GM19452 (cell line): ENCODE measurements around the gene OBSCN.

Experiments
- ATAC-seq: cut with Tn5 transposase; IDR thresholded peaks from one replicate; pipeline ENCODE4 v1.9.1; 2021; ENCODE audit not compliant: unreplicated experiment

The OBSCN gene

DNA sequence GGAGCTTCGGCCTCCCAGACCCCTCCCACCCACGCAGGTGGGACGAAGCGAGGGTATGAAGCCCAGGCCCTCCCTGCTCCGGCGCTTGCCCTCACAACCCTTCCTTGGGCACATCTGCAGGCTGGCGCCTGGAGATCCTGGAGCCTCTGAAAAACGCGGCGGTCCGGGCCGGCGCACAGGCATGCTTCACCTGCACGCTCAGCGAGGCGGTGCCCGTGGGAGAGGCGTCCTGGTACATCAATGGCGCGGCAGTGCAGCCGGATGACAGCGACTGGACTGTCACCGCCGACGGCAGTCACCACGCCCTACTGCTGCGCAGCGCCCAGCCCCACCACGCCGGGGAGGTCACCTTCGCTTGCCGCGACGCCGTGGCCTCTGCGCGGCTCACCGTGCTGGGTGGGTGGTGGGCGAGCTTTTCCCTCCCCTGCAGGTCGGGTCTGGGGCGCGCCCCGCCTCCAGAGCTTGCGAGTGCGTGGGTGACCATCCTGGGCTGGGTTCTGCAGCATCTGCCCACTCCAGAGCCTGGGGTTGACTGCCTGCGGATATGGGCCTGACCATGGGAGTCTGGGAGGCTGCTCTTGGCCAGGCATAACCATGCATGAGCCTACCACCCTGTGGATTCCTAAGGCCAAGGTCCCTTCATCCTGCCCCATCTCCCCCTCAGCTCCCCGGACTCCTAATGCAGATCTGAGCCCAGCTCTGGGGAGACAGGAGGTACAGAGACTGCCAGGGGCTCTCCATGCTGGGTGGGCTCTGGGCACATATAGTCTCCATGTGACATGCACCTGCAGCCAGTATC lies 108.9 kb downstream of the OBSCN start:
- no peak for ATAC-seq

DNA sequence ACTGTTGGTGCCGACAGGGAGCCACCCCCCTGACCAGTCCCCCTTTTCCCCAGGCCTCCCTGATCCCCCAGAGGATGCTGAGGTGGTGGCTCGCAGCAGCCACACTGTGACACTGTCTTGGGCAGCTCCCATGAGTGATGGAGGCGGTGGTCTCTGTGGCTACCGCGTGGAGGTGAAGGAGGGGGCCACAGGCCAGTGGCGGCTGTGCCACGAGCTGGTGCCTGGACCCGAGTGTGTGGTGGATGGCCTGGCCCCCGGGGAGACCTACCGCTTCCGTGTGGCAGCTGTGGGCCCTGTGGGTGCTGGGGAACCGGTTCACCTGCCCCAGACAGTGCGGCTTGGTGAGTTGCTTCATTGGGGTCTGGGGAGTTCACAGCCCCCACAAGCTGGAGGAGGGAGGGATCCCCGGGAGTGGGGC lies 109.6 kb downstream of the OBSCN start:
- ATAC-seq: no peak

DNA sequence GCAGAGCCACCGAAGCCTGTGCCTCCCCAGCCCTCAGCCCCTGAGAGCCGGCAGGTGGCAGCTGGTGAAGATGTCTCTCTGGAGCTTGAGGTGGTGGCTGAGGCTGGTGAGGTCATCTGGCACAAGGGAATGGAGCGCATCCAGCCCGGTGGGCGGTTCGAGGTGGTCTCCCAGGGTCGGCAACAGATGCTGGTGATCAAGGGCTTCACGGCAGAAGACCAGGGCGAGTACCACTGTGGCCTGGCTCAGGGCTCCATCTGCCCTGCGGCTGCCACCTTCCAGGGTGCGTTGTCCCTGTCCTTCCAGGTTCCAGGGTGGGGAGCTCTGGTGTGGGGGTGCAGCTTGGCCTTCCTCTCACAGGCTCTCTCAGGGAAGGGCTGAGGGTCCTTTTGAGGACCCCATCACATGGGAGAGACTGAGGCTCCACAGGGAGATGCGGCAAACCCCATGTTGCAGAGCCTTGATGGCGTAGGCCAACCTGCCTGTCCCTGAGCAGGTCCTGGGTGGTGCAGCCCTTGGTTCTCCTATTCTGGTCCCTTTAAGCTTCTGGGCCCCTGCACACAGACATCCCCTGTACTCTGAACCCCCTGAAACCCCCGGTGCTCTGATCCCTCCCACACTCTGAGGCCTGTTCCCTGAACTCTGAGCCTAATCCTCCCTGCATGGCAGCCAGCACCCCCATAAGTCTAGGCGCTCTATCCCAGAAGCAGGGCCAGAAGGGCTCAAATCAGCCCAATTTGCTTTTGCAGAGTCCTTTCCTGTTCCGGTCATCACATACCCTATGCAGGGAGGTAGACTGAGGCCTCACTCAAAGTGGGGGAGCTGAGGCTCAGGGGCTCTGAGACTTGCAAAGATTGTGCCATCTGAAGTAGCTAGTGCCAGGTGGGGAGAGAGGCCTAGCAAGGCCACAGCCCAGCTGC lies 110.3 kb downstream of the OBSCN start:
- no peak for ATAC-seq

DNA sequence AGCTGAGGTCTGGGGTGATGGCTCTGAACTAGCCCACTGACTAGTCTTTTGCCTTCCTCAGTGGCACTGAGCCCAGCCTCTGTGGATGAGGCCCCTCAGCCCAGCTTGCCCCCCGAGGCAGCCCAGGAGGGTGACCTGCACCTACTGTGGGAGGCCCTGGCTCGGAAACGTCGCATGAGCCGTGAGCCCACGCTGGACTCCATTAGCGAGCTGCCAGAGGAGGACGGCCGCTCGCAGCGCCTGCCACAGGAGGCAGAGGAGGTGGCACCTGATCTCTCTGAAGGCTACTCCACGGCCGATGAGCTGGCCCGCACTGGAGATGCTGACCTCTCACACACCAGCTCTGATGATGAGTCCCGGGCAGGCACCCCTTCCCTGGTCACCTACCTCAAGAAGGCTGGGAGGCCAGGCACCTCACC lies 111.0 kb downstream of the OBSCN start:
- no peak for ATAC-seq

GRCh38 chr1:228319352-228320088 lies 111.7 kb downstream of the OBSCN start:
- no peak for ATAC-seq

DNA sequence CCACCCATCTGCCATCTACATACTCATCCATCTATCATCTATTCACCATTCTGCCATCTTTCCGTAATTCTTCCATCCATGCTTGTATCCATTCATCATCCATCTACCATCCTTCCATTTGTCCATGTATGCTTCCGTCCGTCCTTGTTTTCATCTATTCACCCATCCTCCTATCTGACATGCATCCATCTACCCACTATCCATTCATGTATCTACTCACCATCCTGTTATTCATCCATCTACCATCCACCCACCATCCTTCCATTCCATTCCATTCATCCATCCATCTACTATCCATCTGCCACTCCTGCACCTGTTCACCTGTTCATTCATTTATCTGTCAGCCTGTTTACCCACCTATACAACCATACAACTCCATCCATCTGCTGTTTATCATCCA lies 112.5 kb downstream of the OBSCN start:
- ATAC-seq: no peak

DNA sequence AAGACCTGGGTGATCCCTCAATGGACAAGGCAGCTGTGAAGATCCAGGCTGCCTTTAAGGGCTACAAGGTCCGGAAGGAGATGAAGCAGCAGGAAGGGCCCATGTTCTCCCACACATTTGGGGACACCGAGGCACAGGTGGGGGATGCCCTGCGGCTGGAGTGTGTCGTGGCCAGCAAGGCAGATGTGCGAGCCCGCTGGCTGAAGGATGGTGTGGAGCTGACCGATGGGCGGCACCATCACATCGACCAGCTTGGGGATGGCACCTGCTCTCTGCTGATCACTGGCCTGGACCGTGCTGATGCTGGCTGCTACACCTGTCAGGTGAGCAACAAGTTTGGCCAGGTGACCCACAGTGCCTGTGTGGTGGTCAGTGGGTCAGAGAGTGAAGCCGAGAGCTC lies 113.6 kb downstream of the OBSCN start:
- no peak for ATAC-seq

DNA sequence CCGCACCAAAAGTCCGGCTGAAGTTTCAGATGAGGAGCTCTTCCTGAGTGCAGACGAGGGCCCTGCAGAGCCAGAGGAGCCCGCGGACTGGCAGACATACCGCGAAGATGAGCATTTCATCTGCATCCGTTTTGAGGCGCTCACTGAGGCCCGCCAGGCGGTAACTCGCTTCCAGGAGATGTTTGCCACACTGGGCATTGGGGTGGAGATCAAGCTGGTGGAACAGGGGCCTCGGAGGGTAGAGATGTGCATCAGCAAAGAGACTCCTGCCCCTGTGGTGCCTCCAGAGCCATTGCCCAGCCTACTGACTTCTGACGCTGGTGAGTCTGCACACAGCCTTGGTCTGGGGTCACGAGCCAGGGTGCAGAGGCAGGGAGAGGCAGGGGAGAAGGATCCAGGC lies 114.1 kb downstream of the OBSCN start:
- no peak for ATAC-seq

- ATAC-seq: no peak
Measured at GRCh38 chr1:228323401-228323800, 115.6 kb downstream of the OBSCN start.

DNA sequence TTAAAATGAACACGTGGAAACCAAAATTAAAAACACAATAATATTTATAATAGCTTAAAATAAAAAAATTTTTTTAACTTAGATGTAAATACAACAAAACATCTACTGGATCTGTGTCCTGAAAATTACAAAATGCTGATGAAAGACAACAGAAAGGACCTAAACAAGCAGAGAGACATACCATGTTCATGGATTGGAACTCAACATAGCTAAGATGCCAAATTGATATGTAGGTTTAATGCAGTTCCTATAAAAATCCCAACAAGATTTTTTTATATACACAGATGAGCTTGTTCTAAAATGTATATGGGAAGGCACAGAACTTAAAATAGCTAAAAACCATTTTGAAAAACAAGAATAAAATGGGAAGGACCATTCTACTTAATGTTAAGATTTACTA lies 117.4 kb downstream of the OBSCN start:
- ATAC-seq: no peak

DNA sequence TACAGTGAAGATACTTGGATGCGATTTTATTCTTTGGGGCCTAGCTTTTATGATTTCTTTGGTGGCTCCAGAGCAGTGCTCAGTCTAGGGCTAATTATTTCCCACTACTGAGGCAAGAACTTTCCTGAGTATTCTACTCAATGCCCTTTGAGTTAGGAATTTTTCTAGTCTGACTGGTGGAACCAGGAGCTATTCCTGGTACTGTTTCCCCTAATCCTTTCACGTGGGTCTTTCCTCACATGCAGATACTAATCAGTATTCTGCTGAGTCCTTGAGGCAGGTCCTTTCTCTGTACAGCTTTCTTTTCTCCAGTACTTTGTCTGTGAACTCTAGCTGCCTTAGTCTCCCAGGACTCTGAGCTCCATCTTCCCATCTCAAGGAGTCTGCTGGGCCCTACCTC lies 122.0 kb downstream of the OBSCN start:
- ATAC-seq: no peak

DNA sequence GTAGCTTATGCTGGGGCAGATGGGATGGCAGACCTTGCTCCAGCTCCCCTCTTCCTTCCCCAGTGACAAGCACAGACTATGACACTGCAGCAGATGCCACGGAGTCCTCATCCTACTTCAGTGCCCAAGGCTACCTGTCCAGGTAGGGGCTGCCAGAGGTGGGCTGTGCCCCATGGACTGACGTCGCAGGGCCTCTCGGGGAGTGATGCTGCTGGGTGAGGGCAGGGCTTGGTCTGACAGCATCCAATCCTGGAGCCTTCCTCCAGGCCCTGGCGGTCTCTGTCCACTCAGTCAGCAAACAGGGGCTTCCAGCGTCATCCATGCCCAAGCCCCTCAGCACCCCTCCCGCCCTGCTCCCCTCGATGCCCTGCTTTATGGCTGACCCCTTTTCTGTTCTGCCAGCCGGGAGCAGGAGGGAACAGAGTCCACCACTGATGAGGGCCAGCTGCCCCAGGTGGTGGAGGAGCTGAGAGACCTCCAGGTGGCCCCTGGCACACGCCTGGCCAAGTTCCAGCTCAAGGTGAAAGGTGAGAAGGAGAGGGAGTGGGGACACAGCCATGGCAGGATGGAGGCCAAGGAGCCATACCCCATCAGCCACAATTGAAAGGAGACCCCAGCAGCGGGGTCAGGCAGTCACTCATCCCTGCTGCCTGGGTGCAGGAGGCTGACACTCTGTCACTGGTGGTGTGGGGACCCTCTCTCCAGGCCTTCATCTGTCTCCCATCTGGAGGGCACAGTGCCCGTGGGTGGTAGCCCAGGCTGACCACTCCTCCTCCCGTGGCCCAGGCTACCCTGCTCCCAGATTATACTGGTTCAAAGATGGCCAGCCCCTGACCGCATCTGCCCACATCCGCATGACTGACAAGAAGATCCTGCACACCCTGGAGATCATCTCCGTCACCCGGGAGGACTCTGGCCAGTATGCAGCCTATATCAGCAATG lies 125.2 kb downstream of the OBSCN start:
- no peak for ATAC-seq

- no peak for ATAC-seq
Measured at GRCh38 chr1:228333739-228334115, 125.9 kb downstream of the OBSCN start.

GRCh38 chr1:228334226-228334935 lies 126.5 kb downstream of the OBSCN start:
- no peak for ATAC-seq

DNA sequence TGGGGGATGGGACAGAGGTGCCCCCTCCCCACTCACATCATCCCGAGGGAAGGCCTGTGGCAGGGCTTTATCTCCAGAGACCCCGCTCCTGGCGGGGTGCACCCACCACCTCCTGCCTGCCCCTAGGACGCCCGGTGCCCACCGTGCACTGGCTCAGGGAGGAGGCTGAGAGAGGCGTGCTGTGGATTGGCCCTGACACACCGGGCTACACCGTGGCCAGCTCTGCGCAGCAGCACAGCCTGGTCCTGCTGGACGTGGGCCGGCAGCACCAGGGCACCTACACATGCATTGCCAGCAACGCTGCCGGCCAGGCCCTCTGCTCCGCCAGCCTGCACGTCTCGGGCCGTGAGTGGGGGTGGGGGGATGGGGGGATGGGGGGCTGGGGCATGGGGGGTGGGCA lies 127.1 kb downstream of the OBSCN start:
- ATAC-seq: no peak

DNA sequence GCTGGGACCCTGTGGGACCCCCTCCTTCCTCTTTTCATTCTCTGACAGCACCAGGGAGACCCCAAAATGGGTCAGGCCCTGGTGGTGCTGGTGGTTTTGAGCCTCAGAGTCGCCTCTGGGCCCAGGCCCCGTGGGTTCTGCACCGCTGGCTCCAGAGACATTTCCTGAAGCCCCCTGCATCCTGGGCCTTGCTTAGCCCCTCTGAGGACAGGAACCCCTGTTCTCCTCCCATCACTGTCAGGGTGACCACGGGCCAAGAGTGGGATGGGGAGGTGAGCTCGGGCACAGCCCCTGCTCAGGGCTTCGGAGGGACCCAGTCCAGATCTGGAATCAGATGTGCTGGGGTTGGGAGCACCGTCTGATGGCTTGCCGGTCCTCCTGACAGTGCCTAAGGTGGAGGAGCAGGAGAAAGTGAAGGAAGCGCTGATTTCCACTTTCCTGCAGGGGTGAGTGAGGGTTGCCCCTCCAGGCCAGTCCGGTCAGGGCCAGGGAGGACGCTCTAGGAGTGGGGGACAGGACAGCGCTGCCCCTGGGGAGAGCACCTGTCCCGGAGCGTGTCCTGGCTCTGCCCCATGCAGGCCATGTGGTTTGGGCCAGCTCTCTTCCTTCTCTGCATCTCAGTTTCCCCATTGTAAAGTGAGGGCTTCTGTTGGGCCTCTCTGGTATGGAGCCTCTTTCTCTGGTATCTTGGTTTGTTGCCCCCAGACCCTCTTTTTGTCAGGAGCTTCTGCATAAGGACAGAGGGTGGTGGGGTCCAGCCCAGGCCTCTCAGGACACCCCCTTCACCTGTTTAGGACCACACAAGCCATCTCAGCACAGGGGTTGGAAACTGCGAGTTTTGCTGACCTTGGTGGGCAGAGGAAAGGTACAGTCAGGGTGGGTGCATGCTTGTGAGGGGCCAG lies 127.8 kb downstream of the OBSCN start:
- no peak for ATAC-seq

DNA sequence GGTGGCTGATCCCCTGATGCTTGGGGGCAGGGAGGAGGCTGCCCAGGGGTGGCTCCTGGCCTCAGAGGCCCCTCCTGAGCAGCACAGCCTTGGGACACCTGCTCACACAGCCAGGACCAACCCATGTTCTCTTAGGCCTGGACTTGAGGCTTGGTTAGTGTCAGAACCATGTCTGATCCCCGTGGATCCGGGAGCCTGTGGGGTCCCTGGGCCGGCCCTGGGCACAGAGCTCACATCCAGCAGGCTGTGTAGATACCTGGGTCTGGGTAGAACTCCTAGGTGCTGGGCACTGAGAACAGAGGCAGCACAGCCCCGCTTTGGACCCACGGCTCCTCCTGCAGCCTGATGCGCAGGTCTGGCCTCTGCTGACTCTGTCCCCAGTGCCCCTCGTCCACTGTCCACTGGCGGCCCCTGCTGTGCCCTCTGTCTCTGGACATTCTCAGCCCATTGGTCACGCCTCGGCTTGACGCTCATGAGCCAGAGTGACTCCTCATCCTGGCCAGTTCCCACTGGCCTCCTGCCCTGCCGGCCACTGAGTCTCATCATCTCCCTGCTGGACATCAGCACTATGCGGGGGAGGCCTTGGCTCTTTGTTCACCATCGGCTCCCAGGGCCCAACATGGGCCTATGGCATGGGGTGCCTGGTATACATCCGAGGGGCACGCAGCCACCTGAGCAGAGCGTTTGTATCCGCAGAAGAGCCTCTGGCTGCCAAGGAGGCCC lies 128.6 kb downstream of the OBSCN start:
- no peak for ATAC-seq

DNA sequence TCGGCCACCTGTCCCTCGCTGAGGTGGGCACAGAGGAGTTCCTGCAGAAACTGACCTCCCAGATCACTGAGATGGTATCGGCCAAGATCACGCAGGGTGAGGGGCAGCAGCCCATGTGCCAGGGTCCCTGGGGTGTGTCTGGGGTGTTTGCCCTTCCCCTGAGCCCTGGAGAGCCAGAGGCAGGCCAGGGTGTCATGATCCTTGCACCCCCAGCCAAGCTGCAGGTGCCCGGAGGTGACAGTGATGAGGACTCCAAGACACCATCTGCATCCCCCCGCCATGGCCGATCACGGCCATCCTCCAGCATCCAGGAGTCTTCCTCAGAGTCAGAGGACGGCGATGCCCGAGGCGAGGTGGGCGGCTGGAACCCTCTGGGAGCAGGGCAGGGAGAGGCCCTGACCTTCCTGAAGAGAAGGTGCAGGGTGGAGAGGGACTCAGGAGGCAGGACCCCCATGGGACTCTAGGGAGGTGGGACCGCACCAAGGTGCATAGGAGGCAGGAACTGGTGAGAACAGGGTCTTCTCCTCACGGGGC lies 129.3 kb downstream of the OBSCN start:
- ATAC-seq: no peak
